ENCODE measurements around the gene TNXB.

GRCh38 chr6:32123681-32124080, 14.5 kb upstream of the TNXB start:
- TF ChIP-seq EZH2 (IDR thresholded peaks at IDR 0.05; ENCODE audit: borderline replicate concordance, insufficient read depth, low read length, poor library complexity, severe bottlenecking) (no peak), CTCF (IDR thresholded peaks at IDR 0.05; ENCODE audit: poor library complexity, severe bottlenecking) (no peak), POLR2AphosphoS5 (IDR thresholded peaks at IDR 0.05) (no peak), TAF1 (IDR thresholded peaks at IDR 0.05; ENCODE audit: low read depth) (no peak), EP300 (conservative IDR thresholded peaks at IDR 0.05; ENCODE audit: poor library complexity, severe bottlenecking) (no peak)

Data from neural cell (in vitro differentiated cells).